AG10803 (cell line): ENCODE data around the gene KRTAP5-6.

Experiments
- DNase-seq: peaks from one replicate; pipeline ENCODE4 v3.0.0; 2010; ENCODE audit warnings: low read depth
- H3K4me3 ChIP-seq: 2 replicates; pipeline ENCODE4 v1.5.1; 2011; ENCODE audit warnings: mild to moderate bottlenecking, low read length, control low read depth
- CTCF ChIP-seq: conservative IDR thresholded peaks from 2 replicates; pipeline ENCODE4 v1.5.1; 2011; ENCODE audit warnings: mild to moderate bottlenecking, low read length, control low read depth, inconsistent platforms

KRTAP5-6 gene

GRCh38 chr11:1746956-1747752 is 50.2 kb downstream of the KRTAP5-6 start:
- no peak for TF ChIP-seq CTCF
- DNase-seq: no peak
- no peak overlapping the region for H3K4me3 ChIP-seq
